Endothelial cell (in vitro differentiated cells): Measurements from ENCODE around the gene PSMA6. TPM values are rescaled to one million over a fixed set of nuclear protein-coding genes. Genes with fewer than 3 reads are reported as not detected.
"Not testable (repeated sequence)": the region's sequence is repeated elsewhere in the genome, so short reads cannot be mapped to it uniquely, and the experiment has no call there.

Source experiments
- DNase-seq: peaks from one replicate; pipeline ENCODE4 v3.0.0; 2021; ENCODE audit warnings: low spot score
- H3K27ac Mint-ChIP-seq: one replicate; pipeline ENCODE4 v1.8.0; 2021; ENCODE audit warnings: mixed read lengths, inconsistent platforms; ENCODE audit not compliant: unreplicated experiment
- H3K27me3 Mint-ChIP-seq: one replicate; pipeline ENCODE4 v1.8.0; 2021; ENCODE audit warnings: mild to moderate bottlenecking, moderate library complexity, mixed read lengths, inconsistent platforms; ENCODE audit not compliant: unreplicated experiment
- H3K36me3 Mint-ChIP-seq: one replicate; pipeline ENCODE4 v1.8.0; 2021; ENCODE audit warnings: mild to moderate bottlenecking, low read depth, mixed read lengths, inconsistent platforms; ENCODE audit not compliant: unreplicated experiment
- H3K4me1 Mint-ChIP-seq: one replicate; pipeline ENCODE4 v1.8.0; 2021; ENCODE audit warnings: mild to moderate bottlenecking, mixed read lengths, inconsistent platforms; ENCODE audit not compliant: unreplicated experiment
- H3K4me3 Mint-ChIP-seq: one replicate; pipeline ENCODE4 v1.8.0; 2021; ENCODE audit warnings: mild to moderate bottlenecking, mixed read lengths, inconsistent platforms; ENCODE audit not compliant: unreplicated experiment
- H3K9me3 Mint-ChIP-seq: one replicate; pipeline ENCODE4 v1.8.0; 2021; ENCODE audit warnings: mixed read lengths, inconsistent platforms; ENCODE audit not compliant: unreplicated experiment
- total RNA-seq: library from RNA; stranded (reverse); fragmentation: NEBNext Ultra II Directional; extraction: Animal tissue kit (Norgen Biotek cat#: 25700); gene quantifications from one replicate; pipeline ENCODE4 v1.2.1, GENCODE V29; 2021; ENCODE audit not compliant: unreplicated experiment
- TF ChIP-seq, protein P1 (sequence below): fragments of 200-600 bp; sonication (generic); IDR thresholded peaks from one replicate; pipeline ENCODE4 v1.5.0; 2021; ENCODE audit warnings: antibody characterized with exemption; ENCODE audit not compliant: unreplicated experiment

PSMA6 gene
- total RNA-seq, 1 donor from 2014 or later, result 160 TPM

GRCh38 chr14:35352274-35353233 is 60.4 kb downstream of the PSMA6 start:
- peaks cover 5% of the 10 kb centered on the region for H3K27me3 Mint-ChIP-seq
- peak overlapping the region; percentile 29 for H3K4me3 Mint-ChIP-seq
- H3K4me1 Mint-ChIP-seq, result peaks cover 39% of the 10 kb centered on the region
- DNase-seq, result peak; percentile 35
- TF ChIP-seq, protein P1, sequence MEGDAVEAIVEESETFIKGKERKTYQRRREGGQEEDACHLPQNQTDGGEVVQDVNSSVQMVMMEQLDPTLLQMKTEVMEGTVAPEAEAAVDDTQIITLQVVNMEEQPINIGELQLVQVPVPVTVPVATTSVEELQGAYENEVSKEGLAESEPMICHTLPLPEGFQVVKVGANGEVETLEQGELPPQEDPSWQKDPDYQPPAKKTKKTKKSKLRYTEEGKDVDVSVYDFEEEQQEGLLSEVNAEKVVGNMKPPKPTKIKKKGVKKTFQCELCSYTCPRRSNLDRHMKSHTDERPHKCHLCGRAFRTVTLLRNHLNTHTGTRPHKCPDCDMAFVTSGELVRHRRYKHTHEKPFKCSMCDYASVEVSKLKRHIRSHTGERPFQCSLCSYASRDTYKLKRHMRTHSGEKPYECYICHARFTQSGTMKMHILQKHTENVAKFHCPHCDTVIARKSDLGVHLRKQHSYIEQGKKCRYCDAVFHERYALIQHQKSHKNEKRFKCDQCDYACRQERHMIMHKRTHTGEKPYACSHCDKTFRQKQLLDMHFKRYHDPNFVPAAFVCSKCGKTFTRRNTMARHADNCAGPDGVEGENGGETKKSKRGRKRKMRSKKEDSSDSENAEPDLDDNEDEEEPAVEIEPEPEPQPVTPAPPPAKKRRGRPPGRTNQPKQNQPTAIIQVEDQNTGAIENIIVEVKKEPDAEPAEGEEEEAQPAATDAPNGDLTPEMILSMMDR, result no peak
- H3K9me3 Mint-ChIP-seq, result no peaks in the 10 kb centered on the region
- H3K27ac Mint-ChIP-seq, result peak overlapping the region; percentile 88
- H3K36me3 Mint-ChIP-seq, result no peaks in the 10 kb centered on the region

DNA sequence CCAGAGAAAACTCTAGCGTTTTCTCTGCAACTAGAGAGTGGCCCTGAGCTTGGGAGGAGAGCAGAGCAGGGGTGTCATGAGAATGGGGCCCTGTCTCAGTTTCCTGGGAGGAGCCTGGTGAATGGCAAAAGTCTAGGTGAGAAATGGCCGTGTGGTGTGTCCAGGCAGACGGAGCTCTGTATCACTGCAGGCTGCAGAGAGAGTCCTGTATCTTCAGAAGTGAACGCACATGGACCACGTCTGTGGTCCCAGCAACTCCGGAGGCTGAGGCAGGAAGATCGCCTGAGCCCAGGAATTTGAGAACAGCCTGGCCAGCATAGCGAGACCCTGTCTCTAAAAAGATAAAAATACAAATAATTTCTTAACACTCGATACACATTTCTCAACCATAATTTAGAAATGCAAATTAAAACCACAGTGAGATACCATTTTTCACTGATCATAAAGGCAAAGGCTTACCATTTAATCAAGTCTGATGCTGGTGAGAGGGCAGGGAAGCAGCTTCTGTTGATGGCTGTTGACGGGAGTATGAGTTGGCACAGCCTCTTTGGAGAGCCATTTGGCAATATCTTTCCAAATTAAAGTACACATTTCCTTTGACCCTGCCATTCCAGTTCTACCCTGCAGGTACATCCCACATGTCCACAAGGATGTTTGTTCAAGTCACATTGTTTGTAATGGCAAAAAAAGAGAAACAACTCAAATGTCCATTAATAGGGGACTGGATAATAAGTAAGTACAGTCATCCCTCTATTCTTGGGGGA is 61.4 kb downstream of the PSMA6 start:
- Mint-ChIP-seq H3K4me1 (peaks cover 32% of the 10 kb centered on the region), H3K9me3 (no peaks in the 10 kb centered on the region), H3K27ac (peak overlapping the region; percentile 72), H3K27me3 (peaks cover 5% of the 10 kb centered on the region), H3K36me3 (no peaks in the 10 kb centered on the region), H3K4me3 (no peak overlapping the region)
- TF ChIP-seq, protein P1, result no peak
- DNase-seq, result no peak

DNA sequence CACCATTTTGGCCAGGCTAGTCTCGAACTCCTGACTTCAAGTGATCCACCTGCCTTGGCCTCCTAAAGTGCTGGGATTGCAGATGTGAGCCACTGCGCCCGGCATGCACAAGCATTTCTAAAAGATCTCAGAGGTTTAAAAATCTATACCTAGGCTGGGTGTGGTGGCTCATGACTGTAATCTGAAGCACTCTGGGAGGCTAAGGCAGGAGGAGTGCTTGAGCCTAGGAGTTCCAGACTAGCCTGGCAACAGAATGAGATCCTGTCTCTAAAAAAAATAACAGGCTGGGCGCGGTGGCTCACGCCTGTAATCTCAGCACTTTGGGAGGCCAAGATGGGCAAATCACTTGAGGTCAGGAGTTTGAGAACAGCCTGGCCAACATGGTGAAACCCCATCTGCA is 63.1 kb downstream of the PSMA6 start:
- not testable (repeated sequence) for H3K36me3 Mint-ChIP-seq, DNase-seq, H3K27me3 Mint-ChIP-seq, H3K4me3 Mint-ChIP-seq, H3K9me3 Mint-ChIP-seq, H3K27ac Mint-ChIP-seq
- peaks cover 27% of the 10 kb centered on the region for H3K4me1 Mint-ChIP-seq

- Mint-ChIP-seq H3K9me3 (no peaks in the 10 kb centered on the region), H3K4me1 (peaks cover 24% of the 10 kb centered on the region), H3K4me3 (no peak overlapping the region), H3K27me3 (peaks cover 5% of the 10 kb centered on the region), H3K27ac (no peak overlapping the region), H3K36me3 (no peaks in the 10 kb centered on the region)
- no peak for DNase-seq
- TF ChIP-seq, protein P1, result no peak
These were observed 64.0 kb downstream of the PSMA6 start for GRCh38 chr14:35355981-35356841.

DNA sequence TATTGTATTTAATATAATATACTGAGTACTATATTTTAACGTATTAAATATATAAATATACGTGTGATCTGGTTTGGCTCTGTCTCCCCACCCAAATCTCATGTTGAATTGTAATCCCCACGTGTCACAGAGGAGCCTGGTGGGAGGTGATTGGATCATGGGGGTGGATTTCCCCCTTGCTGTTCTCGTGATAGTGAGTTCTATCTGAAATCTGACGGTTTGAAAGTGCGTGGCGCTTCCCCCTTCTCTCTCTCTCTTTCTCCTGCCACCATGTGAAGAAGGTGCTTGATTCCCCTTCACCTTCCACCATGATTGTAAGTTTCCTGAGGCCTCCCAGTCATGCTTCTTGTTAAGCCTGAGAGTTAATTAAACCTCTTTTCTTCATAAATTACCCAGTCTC is 67.5 kb downstream of the PSMA6 start:
- not testable (repeated sequence) for H3K27me3 Mint-ChIP-seq, H3K36me3 Mint-ChIP-seq, H3K9me3 Mint-ChIP-seq, DNase-seq, H3K27ac Mint-ChIP-seq, H3K4me3 Mint-ChIP-seq
- H3K4me1 Mint-ChIP-seq, result peaks cover 19% of the 10 kb centered on the region
